ENCODE data around the gene FDXACB1. TPM values are rescaled to one million over a fixed set of nuclear protein-coding genes. Genes with fewer than 3 reads are reported as not detected.

FDXACB1 gene, protein sequence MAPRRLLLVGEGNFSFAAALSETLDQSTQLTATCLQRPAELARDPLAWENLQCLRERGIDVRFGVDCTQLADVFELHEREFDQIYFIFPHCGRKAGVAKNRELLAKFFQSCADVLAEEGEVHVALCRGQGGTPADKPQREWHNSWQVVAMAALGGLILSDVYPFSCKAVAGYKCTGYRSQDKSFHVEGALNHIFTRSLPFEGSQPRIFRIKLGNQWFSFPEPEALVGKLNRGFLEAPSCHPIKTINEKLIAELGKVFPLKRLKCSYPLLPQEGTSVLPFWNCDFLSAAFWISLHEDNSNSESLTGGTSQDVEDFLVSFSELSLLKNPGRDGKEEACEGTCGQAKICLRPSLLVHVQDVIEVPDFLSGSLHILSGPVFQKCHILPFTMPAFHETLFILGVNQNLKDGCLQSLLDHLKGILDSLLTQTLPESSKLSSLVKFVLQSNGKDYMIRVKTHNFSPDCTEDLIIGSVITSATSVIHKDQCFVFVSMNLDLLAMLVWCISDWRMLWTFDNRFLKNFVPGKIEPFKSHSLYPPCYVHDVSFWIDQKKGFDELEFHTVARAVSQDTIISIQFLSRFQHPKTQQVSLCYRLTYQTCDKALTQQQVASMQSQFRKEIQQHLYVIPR
- total RNA-seq (2.5 TPM), polyA plus RNA-seq (ENCODE audit: insufficient read depth in 1 of 8, insufficient read length in 8 of 8, low replicate concordance in 1 of 8) (1 to 10 TPM; 1.9 to 3.3 (median 2.4) TPM)
- long read RNA-seq, donor 1, partial matches to known transcripts, result 0 of 6 reads
- long read RNA-seq, donor 1, other reads (novel, unspliced or antisense), result 6 of 6 reads
- long read RNA-seq, donor 2, result 0 reads
- long read RNA-seq, donor 3, partial matches to known transcripts, result 0 of 1 reads
- long read RNA-seq, donor 3, other reads (novel, unspliced or antisense), result 0 of 1 reads
- long read RNA-seq, donor 4, result 0 reads
- long read RNA-seq, donor 5, partial matches to known transcripts, result 0 of 3 reads
- long read RNA-seq, donor 5, other reads (novel, unspliced or antisense), result 0 of 3 reads
- long read RNA-seq, donor 6, result 0 reads
- long read RNA-seq, donor 7, partial matches to known transcripts, result 0 of 2 reads
- long read RNA-seq, donor 7, other reads (novel, unspliced or antisense), result 0 of 2 reads
- long read RNA-seq, donor 8, partial matches to known transcripts, result 0 of 1 reads
- long read RNA-seq, donor 8, other reads (novel, unspliced or antisense), result 0 of 1 reads
- long read RNA-seq, donor 9, result 0 reads
- long read RNA-seq, donor 10, result 0 reads
- long read RNA-seq, donor 11, partial matches to known transcripts, result 0 of 1 reads
- long read RNA-seq, donor 11, other reads (novel, unspliced or antisense), result 0 of 1 reads

GRCh38 chr11:111878849-111879636 is at the start of gene FDXACB1, which contains the start of gene CFAP68:
Gene FDXACB1, minus strand, starts transcription at chr11:111879165. Its CDS starts 33 bp downstream, at chr11:111879132.
Gene CFAP68, plus strand, starts transcription at chr11:111879541. Its CDS starts 20 bp downstream, at chr11:111879561.
- peaks cover 6% of the 10 kb centered on the region for H3K36me3 ChIP-seq (ENCODE audit: control insufficient read depth, insufficient read depth, low read length)
- peaks cover 8% of the 10 kb centered on the region for H3K4me1 ChIP-seq (ENCODE audit: control insufficient read depth, insufficient read depth, low read length)
- WGBS (ENCODE audit: insufficient coverage), result 0% methylated on average over 53 of the region's 55 CpGs

DNA sequence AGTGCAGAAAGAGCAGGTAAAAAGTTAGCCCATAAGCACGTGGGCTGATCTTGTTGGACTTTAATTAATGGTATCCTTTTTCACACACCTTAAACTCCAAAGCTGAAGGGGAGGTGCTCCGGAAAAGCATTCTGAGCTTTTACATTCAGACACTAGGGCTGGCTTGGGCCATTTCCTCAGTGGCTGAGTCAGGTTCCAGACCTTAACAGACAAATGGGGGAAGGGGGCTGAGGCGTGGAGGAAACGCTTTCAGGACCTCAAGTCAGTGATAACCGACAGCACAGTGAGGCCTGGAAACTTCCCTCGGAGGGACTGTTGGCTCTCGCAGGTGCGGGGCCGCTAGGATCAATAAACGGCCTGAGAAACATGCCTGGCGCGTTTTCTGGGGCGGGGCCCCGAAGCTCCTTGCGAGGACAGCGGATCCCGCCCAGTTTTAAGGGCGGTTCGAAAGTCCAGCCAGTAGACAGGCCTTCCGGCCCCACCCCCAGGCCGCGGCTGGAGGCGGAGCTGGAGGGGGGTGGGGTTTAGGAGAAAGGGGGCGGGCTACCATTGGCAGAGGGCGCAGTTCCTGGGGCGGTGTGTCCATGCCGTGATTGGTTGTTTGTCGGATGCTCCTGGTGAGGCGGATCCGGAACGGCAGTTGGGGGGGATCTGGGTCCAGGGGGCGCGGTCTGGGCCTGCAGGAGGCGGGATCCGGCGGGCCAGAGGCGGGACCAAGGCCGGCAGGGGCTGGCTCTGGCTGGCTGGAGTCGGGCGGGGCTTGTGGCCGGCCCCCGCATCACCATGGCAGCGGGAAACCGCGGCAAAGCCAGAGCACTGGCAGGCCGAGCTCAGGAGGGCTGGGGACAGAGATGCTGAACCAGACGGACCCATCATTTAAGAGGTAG is 47.8 kb upstream of the FDXACB1 start:
- peaks cover 33% of the 10 kb centered on the region for H3K4me1 ChIP-seq (ENCODE audit: control insufficient read depth, insufficient read depth, low read length)
- WGBS (ENCODE audit: insufficient coverage), result 2% methylated on average over 38 of the region's 47 CpGs

More at GRCh38 chr11:111878849-111879636, at the start of gene FDXACB1, which contains the start of gene CFAP68:
- H3K9me3 ChIP-seq (replicated peaks; ENCODE audit: control insufficient read depth, low read depth, low read length), result no peaks in the 10 kb centered on the region
- H3K27ac ChIP-seq (ENCODE audit: low read length), result peak within 1 kb of the TSS; percentile 94
- peak within 1 kb of the TSS; percentile 67 for H3K4me3 ChIP-seq (ENCODE audit: low read length)
- no peaks in the 10 kb centered on the region for H3K27me3 ChIP-seq (ENCODE audit: control insufficient read depth, insufficient read depth, low read length)
- DNase-seq, result peak; percentile 99

GRCh38 chr11:111925953-111926352 is 47.0 kb upstream of the FDXACB1 start:
- H3K27ac ChIP-seq (ENCODE audit: low read length), result peak overlapping the region; percentile 90
- no peaks in the 10 kb centered on the region for H3K36me3 ChIP-seq (ENCODE audit: control insufficient read depth, insufficient read depth, low read length)
- WGBS (ENCODE audit: insufficient coverage), result 89% methylated on average over 11 of the region's 16 CpGs
- H3K9me3 ChIP-seq (replicated peaks; ENCODE audit: control insufficient read depth, low read depth, low read length), result no peaks in the 10 kb centered on the region
- peaks cover 33% of the 10 kb centered on the region for H3K4me1 ChIP-seq (ENCODE audit: control insufficient read depth, insufficient read depth, low read length)
- DNase-seq, result peak; percentile 32
- no peaks in the 10 kb centered on the region for H3K27me3 ChIP-seq (ENCODE audit: control insufficient read depth, insufficient read depth, low read length)
- H3K4me3 ChIP-seq (ENCODE audit: low read length), result no peak overlapping the region

More for the DNA sequence above, 47.8 kb upstream of the FDXACB1 start:
- peak; percentile 99 for DNase-seq
- H3K36me3 ChIP-seq (ENCODE audit: control insufficient read depth, insufficient read depth, low read length), result no peaks in the 10 kb centered on the region
- peak overlapping the region; percentile 90 for H3K27ac ChIP-seq (ENCODE audit: low read length)
- peak overlapping the region; percentile 40 for H3K4me3 ChIP-seq (ENCODE audit: low read length)
- no peaks in the 10 kb centered on the region for H3K27me3 ChIP-seq (ENCODE audit: control insufficient read depth, insufficient read depth, low read length)
- no peaks in the 10 kb centered on the region for H3K9me3 ChIP-seq (replicated peaks; ENCODE audit: control insufficient read depth, low read depth, low read length)

DNA sequence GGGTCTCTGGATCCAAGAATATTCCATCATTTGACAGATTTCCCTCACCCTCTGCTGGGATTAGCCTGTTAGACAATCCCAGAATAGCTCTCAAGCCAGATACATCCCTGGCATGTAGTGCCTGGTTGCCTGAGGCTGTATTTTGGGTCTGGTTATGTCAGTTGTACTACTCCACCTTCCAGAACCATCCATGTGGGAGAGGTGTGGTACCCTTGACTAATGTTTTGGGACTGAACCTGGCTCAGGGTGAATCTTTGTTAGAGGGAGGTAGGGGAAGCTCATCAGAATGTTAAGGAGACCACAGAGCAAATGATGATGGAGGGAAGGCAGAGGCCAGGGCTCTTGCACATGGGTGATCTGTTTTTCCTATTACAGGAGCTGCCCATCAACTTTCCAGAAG is 45.0 kb upstream of the FDXACB1 start:
- no peaks in the 10 kb centered on the region for H3K27me3 ChIP-seq (ENCODE audit: control insufficient read depth, insufficient read depth, low read length)
- H3K36me3 ChIP-seq (ENCODE audit: control insufficient read depth, insufficient read depth, low read length), result no peaks in the 10 kb centered on the region
- H3K4me1 ChIP-seq (ENCODE audit: control insufficient read depth, insufficient read depth, low read length), result peaks cover 34% of the 10 kb centered on the region
- H3K27ac ChIP-seq (ENCODE audit: low read length), result peak overlapping the region; percentile 79
- no peaks in the 10 kb centered on the region for H3K9me3 ChIP-seq (replicated peaks; ENCODE audit: control insufficient read depth, low read depth, low read length)
- DNase-seq, result peak; percentile 26
- H3K4me3 ChIP-seq (ENCODE audit: low read length), result no peak overlapping the region

- DNase-seq, result peak; percentile 49
- WGBS (ENCODE audit: insufficient coverage), result no CpG with 5 or more reads among the region's 5 CpGs
- H3K36me3 ChIP-seq (ENCODE audit: control insufficient read depth, insufficient read depth, low read length), result no peaks in the 10 kb centered on the region
- no peaks in the 10 kb centered on the region for H3K27me3 ChIP-seq (ENCODE audit: control insufficient read depth, insufficient read depth, low read length)
- no peak overlapping the region for H3K4me3 ChIP-seq (ENCODE audit: low read length)
- peak overlapping the region; percentile 79 for H3K27ac ChIP-seq (ENCODE audit: low read length)
- peaks cover 38% of the 10 kb centered on the region for H3K4me1 ChIP-seq (ENCODE audit: control insufficient read depth, insufficient read depth, low read length)
- H3K9me3 ChIP-seq (replicated peaks; ENCODE audit: control insufficient read depth, low read depth, low read length), result no peaks in the 10 kb centered on the region
Measured at GRCh38 chr11:111923351-111923788, 44.4 kb upstream of the FDXACB1 start.

DNA sequence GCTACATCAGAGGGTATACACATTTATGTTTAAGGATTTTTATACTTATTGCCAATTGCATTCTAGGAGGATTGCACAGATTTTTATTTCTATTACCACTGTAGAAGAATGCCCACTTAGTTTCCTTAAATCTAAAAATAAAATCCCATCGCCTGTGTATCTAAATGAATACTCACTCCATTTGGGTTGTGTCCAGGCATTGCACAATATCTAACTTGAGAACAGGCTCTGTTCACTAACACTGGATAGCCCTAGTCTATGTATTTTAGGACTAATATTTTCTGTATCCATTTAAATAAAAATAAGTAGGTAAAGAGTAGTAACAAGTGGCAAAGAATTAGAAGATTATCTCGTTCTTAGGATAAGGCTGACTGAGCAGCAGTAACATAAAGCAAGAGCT is 43.8 kb upstream of the FDXACB1 start:
- Histone ChIP-seq H3K4me1 (ENCODE audit: control insufficient read depth, insufficient read depth, low read length) (peaks cover 39% of the 10 kb centered on the region), H3K36me3 (ENCODE audit: control insufficient read depth, insufficient read depth, low read length) (no peaks in the 10 kb centered on the region), H3K9me3 (replicated peaks; ENCODE audit: control insufficient read depth, low read depth, low read length) (no peaks in the 10 kb centered on the region), H3K27me3 (ENCODE audit: control insufficient read depth, insufficient read depth, low read length) (no peaks in the 10 kb centered on the region), H3K4me3 (ENCODE audit: low read length) (no peak overlapping the region), H3K27ac (ENCODE audit: low read length) (peak overlapping the region; percentile 79)
- WGBS (ENCODE audit: insufficient coverage), result no CpG with 5 or more reads among the region's 2 CpGs
- DNase-seq, result peak; percentile 85

DNA sequence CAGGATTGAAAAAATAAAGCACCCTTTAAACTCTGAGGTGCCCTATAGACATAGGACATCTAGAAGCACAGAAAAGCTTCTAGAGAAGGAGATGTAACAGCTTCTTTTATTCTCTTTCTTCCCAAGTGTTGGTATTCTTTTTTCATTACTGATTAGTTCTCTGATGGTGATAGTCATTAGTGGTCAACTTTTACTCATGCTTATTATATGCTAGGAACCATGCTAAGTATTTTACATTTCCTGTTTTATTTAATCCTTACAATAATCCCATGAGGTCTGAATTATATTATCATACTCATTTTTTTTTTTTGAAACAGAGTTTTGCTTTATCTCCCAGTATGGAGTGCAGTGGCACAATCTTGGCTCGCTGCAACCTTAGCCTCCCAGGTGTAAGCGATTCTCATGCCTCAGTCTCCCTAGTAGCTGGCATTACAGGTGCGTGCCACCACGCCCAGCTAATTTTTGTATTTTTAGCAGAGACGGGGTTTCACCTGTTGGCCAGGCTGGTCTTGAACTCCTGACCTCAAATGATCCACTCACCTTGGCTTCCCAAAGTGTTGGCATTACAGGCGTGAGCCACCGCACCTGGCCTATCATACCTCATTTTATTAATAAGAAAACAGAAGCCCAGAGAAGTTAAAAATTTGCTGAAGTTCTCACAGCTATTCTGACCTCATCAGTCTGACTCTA is 42.7 kb upstream of the FDXACB1 start:
- no peak for DNase-seq
- H3K36me3 ChIP-seq (ENCODE audit: control insufficient read depth, insufficient read depth, low read length), result no peaks in the 10 kb centered on the region
- H3K4me1 ChIP-seq (ENCODE audit: control insufficient read depth, insufficient read depth, low read length), result peaks cover 39% of the 10 kb centered on the region
- 89% methylated on average over 5 of the region's 7 CpGs for WGBS (ENCODE audit: insufficient coverage)
- no peaks in the 10 kb centered on the region for H3K9me3 ChIP-seq (replicated peaks; ENCODE audit: control insufficient read depth, low read depth, low read length)
- no peaks in the 10 kb centered on the region for H3K27me3 ChIP-seq (ENCODE audit: control insufficient read depth, insufficient read depth, low read length)
- H3K4me3 ChIP-seq (ENCODE audit: low read length), result no peak overlapping the region
- no peak overlapping the region for H3K27ac ChIP-seq (ENCODE audit: low read length)

DNA sequence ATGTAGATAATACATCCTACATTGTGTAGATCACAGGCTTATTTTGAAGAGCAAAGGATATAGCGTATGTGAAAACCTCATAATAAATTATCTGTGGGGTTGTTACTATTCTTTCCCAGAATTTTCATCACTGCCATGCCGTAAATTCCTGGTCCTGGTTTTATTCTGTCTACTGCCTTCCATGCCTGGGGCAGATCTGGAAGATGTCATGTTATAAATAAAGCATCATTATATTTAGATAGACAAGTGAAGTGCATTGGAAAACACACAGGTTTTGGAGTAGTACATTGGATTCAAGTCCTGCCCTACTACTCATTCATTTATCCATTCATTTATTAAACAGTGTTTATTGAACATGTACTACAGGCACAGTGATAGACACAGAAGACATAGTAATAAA is 41.9 kb upstream of the FDXACB1 start:
- H3K4me3 ChIP-seq (ENCODE audit: low read length), result no peak overlapping the region
- H3K27ac ChIP-seq (ENCODE audit: low read length), result no peak overlapping the region
- WGBS (ENCODE audit: insufficient coverage), result no CpG with 5 or more reads among the region's 2 CpGs
- H3K27me3 ChIP-seq (ENCODE audit: control insufficient read depth, insufficient read depth, low read length), result no peaks in the 10 kb centered on the region
- no peaks in the 10 kb centered on the region for H3K9me3 ChIP-seq (replicated peaks; ENCODE audit: control insufficient read depth, low read depth, low read length)
- H3K4me1 ChIP-seq (ENCODE audit: control insufficient read depth, insufficient read depth, low read length), result peaks cover 32% of the 10 kb centered on the region
- DNase-seq, result no peak
- peaks cover 4% of the 10 kb centered on the region for H3K36me3 ChIP-seq (ENCODE audit: control insufficient read depth, insufficient read depth, low read length)

All from muscle of leg (tissue), 16 donors.